ENCODE results near the gene MMP20. TPM values are rescaled to one million over a fixed set of nuclear protein-coding genes. Genes with fewer than 3 reads are reported as not detected.

Gene MMP20
- total RNA-seq, 3 donors from 2014 or later: 0.59 TPM; not detected in 2

DNA sequence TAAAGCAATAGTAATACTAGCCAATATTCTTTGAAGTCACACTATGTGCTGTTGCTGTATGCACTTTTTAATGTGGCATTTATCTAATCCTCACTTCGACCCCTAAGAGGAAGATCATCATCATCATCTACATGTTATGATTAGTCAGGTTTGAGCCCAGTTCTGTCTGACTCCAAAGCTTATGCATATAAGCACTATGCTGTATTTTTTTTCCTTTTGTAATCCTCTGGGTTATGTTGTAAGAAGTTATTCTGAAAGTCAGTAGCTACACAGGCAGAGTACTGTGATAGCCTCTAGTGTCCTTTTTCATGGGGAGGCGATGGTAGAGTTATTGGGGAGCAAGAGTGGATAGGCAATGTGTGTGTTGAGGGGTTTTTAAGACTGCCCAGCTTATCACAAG lies 11.1 kb downstream of the MMP20 start:
- no peak overlapping the region for H3K27ac ChIP-seq
- H3K4me1 ChIP-seq: no peaks in the 10 kb centered on the region
- no peak for TF ChIP-seq POLR2AphosphoS5 (IDR thresholded peaks at IDR 0.05)
- TF ChIP-seq, protein P1, sequence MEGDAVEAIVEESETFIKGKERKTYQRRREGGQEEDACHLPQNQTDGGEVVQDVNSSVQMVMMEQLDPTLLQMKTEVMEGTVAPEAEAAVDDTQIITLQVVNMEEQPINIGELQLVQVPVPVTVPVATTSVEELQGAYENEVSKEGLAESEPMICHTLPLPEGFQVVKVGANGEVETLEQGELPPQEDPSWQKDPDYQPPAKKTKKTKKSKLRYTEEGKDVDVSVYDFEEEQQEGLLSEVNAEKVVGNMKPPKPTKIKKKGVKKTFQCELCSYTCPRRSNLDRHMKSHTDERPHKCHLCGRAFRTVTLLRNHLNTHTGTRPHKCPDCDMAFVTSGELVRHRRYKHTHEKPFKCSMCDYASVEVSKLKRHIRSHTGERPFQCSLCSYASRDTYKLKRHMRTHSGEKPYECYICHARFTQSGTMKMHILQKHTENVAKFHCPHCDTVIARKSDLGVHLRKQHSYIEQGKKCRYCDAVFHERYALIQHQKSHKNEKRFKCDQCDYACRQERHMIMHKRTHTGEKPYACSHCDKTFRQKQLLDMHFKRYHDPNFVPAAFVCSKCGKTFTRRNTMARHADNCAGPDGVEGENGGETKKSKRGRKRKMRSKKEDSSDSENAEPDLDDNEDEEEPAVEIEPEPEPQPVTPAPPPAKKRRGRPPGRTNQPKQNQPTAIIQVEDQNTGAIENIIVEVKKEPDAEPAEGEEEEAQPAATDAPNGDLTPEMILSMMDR (IDR thresholded peaks at IDR 0.05): no peak
- TF ChIP-seq POLR2A (IDR thresholded peaks at IDR 0.05): no peak
- H3K27me3 ChIP-seq: no peaks in the 10 kb centered on the region
- intact Hi-C loops (cut with DNase I; ENCODE audit: low total_unique reads): no loop called here
- no peaks in the 10 kb centered on the region for H3K9me3 ChIP-seq
- no peak for DNase-seq (ENCODE audit: low spot score in 2 of 2)
- H3K4me3 ChIP-seq: no peak overlapping the region
- H3K36me3 ChIP-seq: no peaks in the 10 kb centered on the region

DNA sequence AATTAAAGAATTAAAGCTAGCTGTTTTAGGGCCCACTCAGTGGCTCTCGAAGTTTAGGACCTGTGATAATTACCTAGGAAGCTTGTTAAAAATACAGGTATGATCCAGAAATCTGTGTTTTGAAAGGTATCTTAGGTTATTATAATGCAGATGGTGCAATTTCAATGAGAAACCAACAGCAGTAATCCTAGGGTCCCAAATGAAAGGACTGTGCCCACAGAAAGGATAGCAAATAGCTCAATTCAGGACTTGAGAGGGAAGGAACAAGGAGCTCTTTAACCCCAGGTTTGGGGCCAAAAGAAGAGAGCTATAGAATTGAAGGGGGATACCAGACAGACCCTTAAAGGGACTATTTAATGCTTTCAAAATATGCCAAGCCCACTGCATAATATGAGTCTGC lies 11.7 kb downstream of the MMP20 start:
- no peaks in the 10 kb centered on the region for H3K36me3 ChIP-seq
- no peak overlapping the region for H3K27ac ChIP-seq
- TF ChIP-seq POLR2AphosphoS5 (IDR thresholded peaks at IDR 0.05) (no peak), POLR2A (IDR thresholded peaks at IDR 0.05) (no peak)
- TF ChIP-seq, protein P1 (IDR thresholded peaks at IDR 0.05): no peak
- H3K4me3 ChIP-seq: no peak overlapping the region
- intact Hi-C loops (cut with DNase I; ENCODE audit: low total_unique reads): no loop called here
- H3K4me1 ChIP-seq: no peaks in the 10 kb centered on the region
- DNase-seq (ENCODE audit: low spot score in 2 of 2): no peak
- no peaks in the 10 kb centered on the region for H3K27me3 ChIP-seq
- no peaks in the 10 kb centered on the region for H3K9me3 ChIP-seq

DNA sequence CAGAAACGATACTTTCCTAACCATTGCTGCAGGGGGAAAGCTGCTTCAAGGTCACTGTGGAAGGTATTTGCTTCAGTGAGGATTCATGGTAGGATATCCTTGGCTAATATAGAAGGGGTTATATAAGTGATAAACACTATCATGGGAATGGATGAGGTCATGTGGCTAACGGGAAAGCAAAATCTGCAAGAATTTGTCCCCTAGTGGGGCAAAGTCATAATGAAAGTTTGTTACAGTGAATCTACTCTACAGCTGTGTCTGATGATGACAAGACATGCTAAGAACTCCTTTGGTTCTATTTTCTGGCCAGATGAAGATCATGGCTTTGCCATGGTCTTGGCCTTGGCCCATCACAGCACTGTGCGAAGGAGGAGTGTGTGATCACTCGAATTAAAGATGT lies 13.8 kb downstream of the MMP20 start:
- intact Hi-C loops (cut with DNase I; ENCODE audit: low total_unique reads): no loop called here
- H3K4me1 ChIP-seq: no peaks in the 10 kb centered on the region
- no peak for DNase-seq (ENCODE audit: low spot score in 2 of 2)
- no peaks in the 10 kb centered on the region for H3K9me3 ChIP-seq
- H3K27ac ChIP-seq: no peak overlapping the region
- TF ChIP-seq, protein P1 (IDR thresholded peaks at IDR 0.05): no peak
- TF ChIP-seq POLR2A (IDR thresholded peaks at IDR 0.05) (no peak), POLR2AphosphoS5 (IDR thresholded peaks at IDR 0.05) (no peak)
- H3K36me3 ChIP-seq: no peaks in the 10 kb centered on the region
- H3K27me3 ChIP-seq: no peaks in the 10 kb centered on the region
- H3K4me3 ChIP-seq: no peak overlapping the region

DNA sequence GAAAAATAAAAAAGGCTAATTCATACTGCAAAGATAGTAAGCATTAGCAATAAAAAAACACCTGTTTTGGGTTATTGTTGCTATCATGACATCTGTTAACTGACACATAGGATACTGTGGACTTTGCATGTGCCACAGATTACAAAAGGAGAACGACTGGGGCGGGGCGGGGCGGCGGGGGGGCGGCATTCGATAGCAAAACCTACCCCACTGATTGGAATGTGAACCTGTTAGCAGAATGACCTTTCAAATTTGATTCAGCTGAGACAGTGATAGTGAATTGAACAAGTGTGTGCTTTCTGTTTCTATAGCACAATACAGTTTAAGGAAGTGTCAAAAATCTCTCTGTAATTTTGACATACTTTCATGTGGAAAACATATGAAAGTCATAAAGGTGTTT lies 14.9 kb downstream of the MMP20 start:
- H3K27me3 ChIP-seq: no peaks in the 10 kb centered on the region
- no peak overlapping the region for H3K27ac ChIP-seq
- TF ChIP-seq, protein P1 (IDR thresholded peaks at IDR 0.05): no peak
- no peak for TF ChIP-seq POLR2AphosphoS5 (IDR thresholded peaks at IDR 0.05)
- intact Hi-C loops (cut with DNase I; ENCODE audit: low total_unique reads): no loop called here
- no peak for DNase-seq (ENCODE audit: low spot score in 2 of 2)
- no peaks in the 10 kb centered on the region for H3K4me1 ChIP-seq
- no peaks in the 10 kb centered on the region for H3K36me3 ChIP-seq
- H3K9me3 ChIP-seq: no peaks in the 10 kb centered on the region
- H3K4me3 ChIP-seq: no peak overlapping the region

DNA sequence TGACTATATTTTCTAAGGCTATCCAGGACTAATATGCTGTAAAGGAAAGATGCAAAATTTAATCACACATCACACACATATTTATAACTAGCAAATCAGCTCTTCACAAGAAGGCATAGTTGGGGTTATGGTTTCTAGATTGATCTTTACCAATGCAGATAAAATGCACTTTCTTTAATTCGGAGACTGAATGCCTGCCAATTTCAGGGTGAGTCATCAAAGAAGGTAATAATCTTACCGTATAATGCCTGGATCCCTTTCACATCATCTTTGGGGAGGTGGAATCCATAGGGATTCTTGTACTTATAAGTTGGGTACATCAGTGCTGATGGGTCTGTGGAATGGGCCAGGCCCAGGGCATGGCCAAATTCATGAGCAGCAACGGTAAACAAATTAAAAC lies 16.4 kb downstream of the MMP20 start:
- no peaks in the 10 kb centered on the region for H3K9me3 ChIP-seq
- intact Hi-C loops (cut with DNase I; ENCODE audit: low total_unique reads): no loop called here
- TF ChIP-seq, protein P1 (IDR thresholded peaks at IDR 0.05): no peak
- TF ChIP-seq POLR2AphosphoS5 (IDR thresholded peaks at IDR 0.05) (no peak), POLR2A (IDR thresholded peaks at IDR 0.05) (no peak)
- H3K4me1 ChIP-seq: peaks cover 0 to 2% of the 10 kb centered on the region in 2 donors
- H3K27me3 ChIP-seq: no peaks in the 10 kb centered on the region
- DNase-seq (ENCODE audit: low spot score in 2 of 2): no peak
- peak overlapping the region in 1 of 2 donors; percentile 76 for H3K27ac ChIP-seq
- peak overlapping the region in 1 of 3 donors; percentile 34 for H3K4me3 ChIP-seq
- no peaks in the 10 kb centered on the region for H3K36me3 ChIP-seq
